B cell (primary cell): ENCODE measurements around the gene CHIT1.

Experiments
- CTCF ChIP-seq: fragments of 200-600 bp; IDR thresholded peaks from one replicate; pipeline ENCODE4 v1.8.0; 2022; ENCODE audit warnings: antibody characterized with exemption, mild to moderate bottlenecking
- EZH2 ChIP-seq: IDR thresholded peaks from 2 replicates; pipeline ENCODE4 v1.6.1; 2012; ENCODE audit warnings: borderline replicate concordance, low read depth, mild to moderate bottlenecking, moderate library complexity, low read length; ENCODE audit not compliant: insufficient read depth, poor library complexity, severe bottlenecking

GRCh38 chr1:203268901-203269653 is 39.6 kb upstream of the CHIT1 start:
- TF ChIP-seq CTCF: peak; percentile 96
- no peak for TF ChIP-seq EZH2
